Hepatocyte (in vitro differentiated cells): ENCODE measurements around the gene NKPD1.

ENCODE experiments used
- CTCF ChIP-seq: fragments of 200-600 bp; sonication (generic); IDR thresholded peaks from 2 replicates; pipeline ENCODE4 v1.5.1; 2016; ENCODE audit warnings: antibody characterized with exemption, mild to moderate bottlenecking; ENCODE audit not compliant: poor library complexity
- EZH2 ChIP-seq: fragments of 200-600 bp; sonication (generic); IDR thresholded peaks from 2 replicates; pipeline ENCODE4 v1.6.1; 2016; ENCODE audit warnings: antibody characterized with exemption, mild to moderate bottlenecking, borderline replicate concordance
- EZH2phosphoT487 ChIP-seq: fragments of 200-600 bp; sonication (generic); IDR thresholded peaks from one replicate; pipeline ENCODE4 v1.6.1; 2018; ENCODE audit warnings: antibody characterized with exemption, mild to moderate bottlenecking, low read depth, moderate library complexity; ENCODE audit not compliant: unreplicated experiment, severe bottlenecking

GRCh38 chr19:45133661-45134060 lies 27.1 kb downstream of the NKPD1 start:
- TF ChIP-seq CTCF, result no peak
- no peak for TF ChIP-seq EZH2
- no peak for TF ChIP-seq EZH2phosphoT487
